T-cell (primary cell): ENCODE results near the gene YPEL3. TPM values are rescaled to one million over a fixed set of nuclear protein-coding genes. Genes with fewer than 3 reads are reported as not detected.

Experiments used
- ATAC-seq, 4 experiments: fragments of 200-7000 bp in 3 of 4; fragments of 150-1000 bp in 1 of 4; cut with Tn5 transposase; replicated peaks in 1 of 4; 1 replicate in 3 of 4; 2 replicates in 1 of 4; pipeline ENCODE4 v1.10.0; 2021; ENCODE audit warnings: moderate library complexity in 3 of 4, mild to moderate bottlenecking in 2 of 4, moderate number of reproducible peaks in 1 of 4
- CTCF ChIA-PET, 2 donors: fragments of 300-600 bp; sonication (Branson Sonifier 250); formaldehyde crosslinking; loops; one replicate each; lab custom pipeline; 2022; ENCODE audit warnings: antibody characterized with exemption in 2 of 2; lab: Charles Lee
- POLR2A ChIA-PET, 2 donors: fragments of 300-600 bp; sonication (Branson Sonifier 250); formaldehyde crosslinking; loops; one replicate each; lab custom pipeline; 2022; ENCODE audit warnings: antibody characterized with exemption in 2 of 2; lab: Charles Lee
- DNase-seq, 35 experiments: peaks; one replicate each; pipeline versions ENCODE4 v3.0.0 to v3.0.0-alpha.2; 2013 to 2023
- H3K27ac ChIP-seq: one replicate; pipeline ENCODE4 v1.5.1; 2013; ENCODE audit warnings: low read length
- H3K27me3 ChIP-seq, 2 experiments: replicated peaks in 1 of 2; 1 replicate in 1 of 2; 2 replicates in 1 of 2; pipeline versions ENCODE4 v1.6.1 to v1.7.0; 2013; ENCODE audit warnings: low read length in 1 of 2, mixed read lengths in 1 of 2; ENCODE audit not compliant: control insufficient read depth in 2 of 2, insufficient read depth in 2 of 2; ENCODE audit errors: extremely low read depth in 1 of 2
- H3K36me3 ChIP-seq, 2 donors: 1 replicate in 1 of 2; 2 replicates in 1 of 2; pipeline versions ENCODE4 v1.6.1 to v1.7.0; 2013; ENCODE audit warnings: low read length in 1 of 2; ENCODE audit not compliant: control insufficient read depth in 2 of 2, insufficient read depth in 1 of 2; ENCODE audit errors: extremely low read depth in 1 of 2
- H3K4me1 ChIP-seq, 2 experiments: 1 replicate in 1 of 2; 2 replicates in 1 of 2; pipeline versions ENCODE4 v1.6.1 to v1.7.0; 2013; ENCODE audit warnings: low read length in 2 of 2, mixed read lengths in 1 of 2; ENCODE audit not compliant: insufficient read depth in 2 of 2, control insufficient read depth in 1 of 2; ENCODE audit errors: extremely low read depth in 1 of 2
- H3K4me3 ChIP-seq, 2 donors: 1 replicate in 1 of 2; 2 replicates in 1 of 2; pipeline versions ENCODE4 v1.5.1 to v1.7.0; 2013; ENCODE audit warnings: mild to moderate bottlenecking in 2 of 2, low read length in 1 of 2, moderate library complexity in 1 of 2; ENCODE audit not compliant: control insufficient read depth in 1 of 2; ENCODE audit errors: extremely low read depth in 1 of 2
- H3K9me3 ChIP-seq: 2 replicates; pipeline ENCODE4 v1.7.0; 2013
- H3K27ac Mint-ChIP-seq, 2 donors: one replicate each; pipeline ENCODE4 v1.8.0; 2020 to 2021; ENCODE audit warnings: mild to moderate bottlenecking in 2 of 2, mixed read lengths in 2 of 2
- H3K27me3 Mint-ChIP-seq, 2 donors: one replicate each; pipeline ENCODE4 v1.8.0; 2021 to 2022; ENCODE audit warnings: mixed read lengths in 2 of 2
- H3K36me3 Mint-ChIP-seq: one replicate; pipeline ENCODE4 v1.8.0; 2021; ENCODE audit warnings: mixed read lengths
- H3K4me1 Mint-ChIP-seq, 3 donors: one replicate each; pipeline ENCODE4 v1.8.0; 2020 to 2022; ENCODE audit warnings: mixed read lengths in 3 of 3, mild to moderate bottlenecking in 1 of 3
- H3K4me3 Mint-ChIP-seq, 3 donors: one replicate each; pipeline ENCODE4 v1.8.0; 2020 to 2022; ENCODE audit warnings: mild to moderate bottlenecking in 3 of 3, mixed read lengths in 3 of 3, moderate library complexity in 3 of 3
- H3K9me3 Mint-ChIP-seq, 3 donors: one replicate each; pipeline ENCODE4 v1.8.0; 2020 to 2022; ENCODE audit warnings: mixed read lengths in 3 of 3
- WGBS: methylation state at CpG from one replicate; pipeline ENCODE4 v1.1.5; 2013; ENCODE audit warnings: missing lambda C conversion rate; ENCODE audit not compliant: insufficient coverage; 5-methylcytosine and 5-hydroxymethylcytosine counted together
- total RNA-seq, 35 experiments: library from RNA in 6 of 35; stranded (reverse) in 6 of 35; fragments of 120-200 nt in 1 of 35; gene quantifications; one replicate each; pipeline versions ENCODE4 v1.2.1 to v1.2.4 and lab custom pipeline; 2013 to 2026

The YPEL3 gene
- total RNA-seq, 5 donors from 2014 or later (not counting 1 experiment from before 2014, with no cell fraction given), result 105 to 277 (median 226) TPM

GRCh38 chr16:30052671-30053372, 43.2 kb downstream of the YPEL3 start:
- Histone ChIP-seq H3K27me3 (peaks cover 0 to 8% of the 10 kb centered on the region in 2 experiments), H3K4me3 (peak overlapping the region; percentile 65 to 69), H3K9me3 (no peaks in the 10 kb centered on the region), H3K36me3 (no peaks in the 10 kb centered on the region), H3K4me1 (peaks cover 12 to 30% of the 10 kb centered on the region in 2 experiments), H3K27ac (no peak overlapping the region)
- no peaks in the 10 kb centered on the region for H3K9me3 Mint-ChIP-seq
- peak overlapping the region; percentile 55 to 63 for H3K27ac Mint-ChIP-seq
- H3K36me3 Mint-ChIP-seq, result no peaks in the 10 kb centered on the region
- peak; percentile 76 to 81 (median 77) for ATAC-seq
- no peaks in the 10 kb centered on the region for H3K27me3 Mint-ChIP-seq
- POLR2A ChIA-PET, result interaction anchor here in 1 of 2 donors (0.6 kb wide), 1 partner anchor 37 kb away, joined by 8 read pairs; no protein-coding TSS in a partner anchor
- CTCF ChIA-PET, result interaction anchor here in 1 of 2 donors (0.5 kb wide), 1 partner anchor 15 kb away, joined by 4 read pairs; no protein-coding TSS in a partner anchor
- under 1% methylated on average over 38 of the region's 58 CpGs for WGBS
- peak; percentile 53 to 92 (median 77) for DNase-seq
- peak overlapping the region; percentile 82 to 86 (median 82) for H3K4me3 Mint-ChIP-seq
- H3K4me1 Mint-ChIP-seq, result peaks cover 18 to 28% (median 23%) of the 10 kb centered on the region in 3 donors

DNA sequence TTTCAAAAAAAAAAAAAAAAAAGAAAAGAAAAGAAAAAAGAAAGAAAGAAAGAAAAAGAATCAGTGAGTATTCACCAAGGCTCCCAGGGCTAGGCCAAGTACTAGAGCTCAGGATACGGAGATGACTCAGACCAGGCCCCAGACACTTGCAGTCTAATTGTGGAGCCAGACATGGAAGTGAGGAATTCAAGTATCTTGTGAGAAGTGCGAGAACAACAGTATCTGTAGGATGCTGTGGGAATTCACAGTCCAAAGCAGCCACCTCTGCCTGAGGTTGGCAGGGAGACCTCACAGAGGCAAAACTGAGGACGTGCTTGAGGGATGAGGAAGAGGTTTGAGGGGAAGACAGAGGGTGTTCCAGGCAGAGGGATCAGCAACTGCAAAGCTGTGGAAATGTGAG, 44.5 kb downstream of the YPEL3 start:
- Mint-ChIP-seq H3K27ac (no peak overlapping the region), H3K27me3 (no peaks in the 10 kb centered on the region), H3K4me3 (peak overlapping the region; percentile 53 to 82 (median 67)), H3K4me1 (peaks cover 18 to 28% (median 23%) of the 10 kb centered on the region in 3 donors), H3K9me3 (no peaks in the 10 kb centered on the region), H3K36me3 (no peaks in the 10 kb centered on the region)
- ChIA-PET CTCF (interaction anchor here in 1 of 2 donors (0.7 kb wide), 1 partner anchor 1022 kb away, joined by 4 read pairs; no protein-coding TSS in a partner anchor), POLR2A (interaction anchor here in 1 of 2 donors (1.0 kb wide), 1 partner anchor 78 kb away, joined by 4 read pairs; the partner anchor contains the start of gene TAOK2)
- no peak for DNase-seq
- peaks cover 0 to 9% of the 10 kb centered on the region in 2 experiments for H3K27me3 ChIP-seq
- H3K4me3 ChIP-seq, result no peak overlapping the region
- H3K27ac ChIP-seq, result no peak overlapping the region
- no peaks in the 10 kb centered on the region for H3K36me3 ChIP-seq
- H3K4me1 ChIP-seq, result peaks cover 12 to 30% of the 10 kb centered on the region in 2 experiments
- H3K9me3 ChIP-seq, result no peaks in the 10 kb centered on the region
- no peak for ATAC-seq
- WGBS, result 100% methylated on average over 3 of the region's 3 CpGs

GRCh38 chr16:30049871-30050270, 46.1 kb downstream of the YPEL3 start:
- Histone ChIP-seq H3K27ac (no peak overlapping the region), H3K36me3 (no peaks in the 10 kb centered on the region), H3K27me3 (peaks cover 0 to 17% of the 10 kb centered on the region in 2 experiments), H3K4me3 (no peak overlapping the region), H3K4me1 (peaks cover 10 to 22% of the 10 kb centered on the region in 2 experiments), H3K9me3 (no peaks in the 10 kb centered on the region)
- CTCF ChIA-PET, result no interaction called here
- 99% methylated on average over 6 of the region's 8 CpGs for WGBS
- H3K36me3 Mint-ChIP-seq, result no peaks in the 10 kb centered on the region
- no peak overlapping the region for H3K4me3 Mint-ChIP-seq
- H3K4me1 Mint-ChIP-seq, result peaks cover 17 to 19% (median 18%) of the 10 kb centered on the region in 3 donors
- no peak overlapping the region for H3K27ac Mint-ChIP-seq
- no peaks in the 10 kb centered on the region for H3K9me3 Mint-ChIP-seq
- POLR2A ChIA-PET, result no interaction called here
- ATAC-seq (no peak), DNase-seq (no peak)
- H3K27me3 Mint-ChIP-seq, result no peaks in the 10 kb centered on the region

DNA sequence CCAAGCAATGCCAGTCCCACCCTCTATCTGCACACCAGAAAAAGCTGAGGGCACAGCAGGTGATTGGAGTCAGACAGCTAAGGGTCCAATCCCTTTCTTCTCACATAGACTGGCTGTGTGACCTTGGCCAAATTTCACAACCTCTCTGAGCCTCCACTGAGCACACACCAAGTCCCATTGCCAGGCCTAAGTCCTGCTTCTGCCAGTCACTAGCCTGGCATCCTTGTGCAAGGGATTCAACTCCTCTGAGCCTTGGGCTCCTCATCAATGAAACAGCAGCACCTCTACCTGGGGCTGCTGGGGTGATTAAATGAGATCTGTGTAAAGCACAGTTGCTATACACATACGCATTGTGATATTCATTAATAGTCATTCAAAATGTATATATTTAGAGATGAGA, 49.4 kb downstream of the YPEL3 start:
- DNase-seq, result no peak

DNA sequence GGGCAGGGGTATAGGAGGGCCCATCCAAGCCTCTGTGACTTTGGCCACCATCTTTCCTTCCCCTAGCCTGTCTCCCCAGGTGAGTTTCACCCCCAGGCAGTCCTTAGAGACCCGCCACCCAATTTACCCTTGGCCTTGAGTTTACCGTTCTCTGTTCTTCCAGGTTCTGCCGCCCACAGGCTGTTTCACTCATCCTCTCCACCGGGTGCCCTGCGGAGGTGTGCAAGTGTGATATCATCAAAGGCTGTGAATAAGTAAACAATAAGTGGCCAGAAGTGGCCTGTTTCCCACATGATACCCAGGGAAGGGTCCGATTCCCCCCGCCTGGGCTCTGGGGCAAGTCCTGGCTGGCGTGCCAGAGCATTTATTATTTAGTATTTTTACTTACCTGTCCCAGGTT, 49.8 kb downstream of the YPEL3 start:
- ChIA-PET CTCF (no interaction called here), POLR2A (no interaction called here)
- Mint-ChIP-seq H3K27me3 (no peaks in the 10 kb centered on the region), H3K4me3 (no peak overlapping the region), H3K4me1 (no peaks in the 10 kb centered on the region), H3K9me3 (no peaks in the 10 kb centered on the region), H3K36me3 (no peaks in the 10 kb centered on the region), H3K27ac (no peak overlapping the region)
- Histone ChIP-seq H3K9me3 (no peaks in the 10 kb centered on the region), H3K36me3 (no peaks in the 10 kb centered on the region), H3K27me3 (peaks cover 0 to 13% of the 10 kb centered on the region in 2 experiments), H3K4me1 (no peaks in the 10 kb centered on the region), H3K4me3 (no peak overlapping the region), H3K27ac (no peak overlapping the region)
- 20% methylated on average over 2 of the region's 8 CpGs for WGBS
- ATAC-seq, result no peak
- DNase-seq, result no peak

More for the DNA sequence above, 49.4 kb downstream of the YPEL3 start:
- Mint-ChIP-seq H3K27ac (no peak overlapping the region), H3K9me3 (no peaks in the 10 kb centered on the region), H3K4me3 (no peak overlapping the region), H3K36me3 (no peaks in the 10 kb centered on the region), H3K4me1 (peaks cover 2 to 3% (median 2%) of the 10 kb centered on the region in 3 donors), H3K27me3 (no peaks in the 10 kb centered on the region)
- CTCF ChIA-PET, result no interaction called here
- WGBS, result no CpG with 5 or more reads among the region's 1 CpG
- no peak for ATAC-seq
- peaks cover 0 to 10% of the 10 kb centered on the region in 2 experiments for H3K27me3 ChIP-seq
- H3K36me3 ChIP-seq, result no peaks in the 10 kb centered on the region
- H3K9me3 ChIP-seq, result no peaks in the 10 kb centered on the region
- H3K4me3 ChIP-seq, result no peak overlapping the region
- no peak overlapping the region for H3K27ac ChIP-seq
- POLR2A ChIA-PET, result no interaction called here
- no peaks in the 10 kb centered on the region for H3K4me1 ChIP-seq
